B cell (primary cell): ENCODE measurements around the gene TRIM68. TPM values are rescaled to one million over a fixed set of nuclear protein-coding genes. Genes with fewer than 3 reads are reported as not detected.

ENCODE experiments used
- ATAC-seq: fragments of 200-7000 bp; cut with Tn5 transposase; one replicate; pipeline ENCODE4 v1.10.0; 2021; ENCODE audit warnings: low read depth, mild to moderate bottlenecking, moderate number of reproducible peaks, moderate library complexity
- CTCF ChIA-PET: fragments of 350-600 bp; sonication (Branson Sonifier 250); formaldehyde crosslinking; loops from one replicate; lab custom pipeline; 2021; ENCODE audit warnings: antibody characterized with exemption, inconsistent platforms; lab: Charles Lee
- POLR2A ChIA-PET: fragments of 350-600 bp; sonication (Branson Sonifier 250); formaldehyde crosslinking; loops from one replicate; lab custom pipeline; 2021; ENCODE audit warnings: antibody characterized with exemption; lab: Charles Lee
- DNase-seq: peaks from one replicate; pipeline ENCODE4 v3.0.0; 2013
- H2AFZ ChIP-seq: 2 replicates; pipeline ENCODE4 v1.6.1; 2012; ENCODE audit warnings: mild to moderate bottlenecking, low read depth, low read length; ENCODE audit not compliant: insufficient read depth, poor library complexity, severe bottlenecking
- H3K27ac ChIP-seq, 2 donors: 1 replicate in 1 of 2; 2 replicates in 1 of 2; pipeline ENCODE4 v1.5.1; 2012 to 2013; ENCODE audit warnings: low read length in 2 of 2, mild to moderate bottlenecking in 2 of 2, moderate library complexity in 1 of 2
- H3K27me3 ChIP-seq, 4 experiments: fragments of 200-600 bp in 1 of 4; sonication (generic) in 1 of 4; replicated peaks in 1 of 4; 1 replicate in 2 of 4; 2 replicates in 2 of 4; pipeline versions ENCODE4 v1.6.1 to v1.7.0; 2013 to 2016; ENCODE audit warnings: low read length in 3 of 4, mild to moderate bottlenecking in 2 of 4, mixed read lengths in 1 of 4, moderate library complexity in 1 of 4; ENCODE audit not compliant: insufficient read depth in 4 of 4, control insufficient read depth in 3 of 4; ENCODE audit errors: control extremely low read depth in 1 of 4
- H3K36me3 ChIP-seq, 2 experiments: replicated peaks in 1 of 2; 1 replicate in 1 of 2; 2 replicates in 1 of 2; pipeline versions ENCODE4 v1.6.1 to v1.7.1; 2013; ENCODE audit warnings: low read length in 1 of 2; ENCODE audit not compliant: insufficient read depth in 2 of 2, control insufficient read depth in 1 of 2; ENCODE audit errors: control extremely low read depth in 1 of 2, extremely low read depth in 1 of 2
- H3K4me1 ChIP-seq, 2 donors: fragments of 200-600 bp in 1 of 2; sonication (generic) in 1 of 2; 1 replicate in 1 of 2; 2 replicates in 1 of 2; pipeline versions ENCODE4 v1.5.1 to v1.6.1; 2013 to 2017; ENCODE audit warnings: low read length in 2 of 2; ENCODE audit not compliant: control insufficient read depth in 2 of 2, insufficient read depth in 2 of 2
- H3K4me2 ChIP-seq: replicated peaks from 2 replicates; pipeline ENCODE3; 2012; ENCODE audit warnings: mild to moderate bottlenecking, low read depth, low read length; ENCODE audit not compliant: poor library complexity, severe bottlenecking
- H3K4me3 ChIP-seq, 5 experiments: fragments of 200-600 bp in 1 of 5; sonication (generic) in 1 of 5; 1 replicate in 3 of 5; 2 replicates in 2 of 5; pipeline versions ENCODE4 v1.5.1 to v1.7.0; 2011 to 2016; ENCODE audit warnings: low read length in 4 of 5, mild to moderate bottlenecking in 4 of 5, low read depth in 2 of 5, control low read depth in 1 of 5, moderate library complexity in 1 of 5; ENCODE audit not compliant: insufficient read depth in 1 of 5; ENCODE audit errors: control extremely low read depth in 1 of 5, extremely low read depth in 1 of 5
- H3K79me2 ChIP-seq: fragments of 200-600 bp; sonication (generic); one replicate; pipeline ENCODE4 v1.6.0; 2016; ENCODE audit warnings: low read length; ENCODE audit not compliant: control insufficient read depth, insufficient read depth
- H3K9ac ChIP-seq: fragments of 200-600 bp; sonication (generic); 2 replicates; pipeline ENCODE4 v1.6.1; 2017; ENCODE audit warnings: mild to moderate bottlenecking, low read length, moderate library complexity
- H3K9me3 ChIP-seq, 3 donors: one replicate each; pipeline versions ENCODE4 v1.6.1 to v1.7.1; 2013; ENCODE audit warnings: low read length in 2 of 3; ENCODE audit not compliant: control insufficient read depth in 2 of 3, insufficient read depth in 1 of 3; ENCODE audit errors: control extremely low read depth in 1 of 3
- H4K20me1 ChIP-seq: 2 replicates; pipeline ENCODE4 v1.6.0; 2012; ENCODE audit warnings: mild to moderate bottlenecking, low read length; ENCODE audit not compliant: insufficient read depth, control insufficient read depth, poor library complexity, severe bottlenecking
- H3K27ac Mint-ChIP-seq: one replicate; pipeline ENCODE4 v1.8.0; 2021; ENCODE audit warnings: mixed read lengths
- H3K27me3 Mint-ChIP-seq: one replicate; pipeline ENCODE4 v1.8.0; 2021; ENCODE audit warnings: mixed read lengths
- H3K4me1 Mint-ChIP-seq: one replicate; pipeline ENCODE4 v1.8.0; 2021; ENCODE audit warnings: mixed read lengths
- H3K4me3 Mint-ChIP-seq: one replicate; pipeline ENCODE4 v1.8.0; 2021; ENCODE audit warnings: mixed read lengths
- H3K9me3 Mint-ChIP-seq: one replicate; pipeline ENCODE4 v1.8.0; 2022; ENCODE audit warnings: mixed read lengths; ENCODE audit not compliant: insufficient read depth
- EZH2 ChIP-seq: IDR thresholded peaks from 2 replicates; pipeline ENCODE4 v1.6.1; 2012; ENCODE audit warnings: borderline replicate concordance, low read depth, mild to moderate bottlenecking, moderate library complexity, low read length; ENCODE audit not compliant: insufficient read depth, poor library complexity, severe bottlenecking
- WGBS: methylation state at CpG from one replicate; pipeline ENCODE4 v1.1.5; 2013; ENCODE audit warnings: missing lambda C conversion rate; ENCODE audit not compliant: insufficient coverage; 5-methylcytosine and 5-hydroxymethylcytosine counted together
- intact Hi-C: fragments of 100-400 bp; cut with micrococcal nuclease; formaldehyde crosslinking; loops from one replicate; pipeline ENCODE4 v1.10.0; 2022
- polyA plus RNA-seq: library from polyadenylated mRNA; depleted of rRNA; stranded (reverse); fragments of >200 nt; gene quantifications from 2 replicates; pipeline ENCODE4 v1.2.3, GENCODE V29; 2012
- total RNA-seq, 2 donors: library from RNA; stranded (reverse); fragments of 120-200 nt in 1 of 2; gene quantifications; 1 replicate in 1 of 2; 2 replicates in 1 of 2; pipeline versions ENCODE4 v1.2.3 to v1.2.4, GENCODE V29; 2013 to 2022
- TF ChIP-seq, protein P1 (sequence below): fragments of 200-600 bp; IDR thresholded peaks from one replicate; pipeline ENCODE4 v1.8.0; 2022; ENCODE audit warnings: antibody characterized with exemption, mild to moderate bottlenecking

TRIM68 gene
- total and polyA plus RNA-seq, 2 donors (not counting 1 experiment from before 2014, with no cell fraction given), result 7.6 to 21.7 TPM

DNA sequence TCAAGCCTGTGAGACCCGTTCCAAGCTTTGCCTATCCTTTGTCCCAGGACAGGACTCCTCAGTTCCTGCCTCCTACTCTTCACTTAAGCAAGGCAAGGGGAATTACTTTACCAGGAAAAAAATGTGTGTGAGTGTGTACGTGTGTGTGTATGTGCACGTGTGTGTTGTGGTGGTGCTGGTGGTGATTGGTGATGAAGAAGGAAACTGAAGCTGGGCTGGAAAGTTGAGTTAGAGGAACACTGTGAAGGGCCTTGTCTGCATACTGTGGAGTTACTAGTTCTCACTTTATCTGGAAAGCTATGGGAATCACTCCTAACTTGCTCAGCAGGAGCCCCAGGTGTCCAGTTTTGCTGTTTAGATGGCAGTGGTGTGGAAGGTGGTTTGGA is 29.6 kb upstream of the TRIM68 start:
- CTCF ChIA-PET, result interaction anchor here (0.5 to 3.1 kb wide), 18 partner anchors 8 to 1716 kb away, joined by 3 to 24 read pairs (median 5); partner anchors contain the start of gene OR52N2

More for the DNA sequence above, 29.6 kb upstream of the TRIM68 start:
- Histone ChIP-seq H3K79me2 (no peaks in the 10 kb centered on the region), H2AFZ (no peak overlapping the region), H3K4me2 (no peak overlapping the region), H3K4me1 (peaks cover 0 to 3% of the 10 kb centered on the region in 2 donors), H3K9ac (no peak overlapping the region), H3K4me3 (no peak overlapping the region), H3K9me3 (peaks cover 0 to 5% (median 0%) of the 10 kb centered on the region in 3 donors), H3K36me3 (no peaks in the 10 kb centered on the region), H4K20me1 (no peaks in the 10 kb centered on the region), H3K27ac (no peak overlapping the region), H3K27me3 (peaks cover 0 to 10% (median 5%) of the 10 kb centered on the region in 4 experiments)
- H3K27me3 Mint-ChIP-seq, result peaks cover 17% of the 10 kb centered on the region
- no peaks in the 10 kb centered on the region for H3K4me1 Mint-ChIP-seq
- ATAC-seq (no peak), DNase-seq (no peak)
- intact Hi-C loops, result loop anchor here (2.0 to 5.0 kb wide), 2 partner anchors 1253 to 1715 kb away; no protein-coding TSS in a partner anchor
- POLR2A ChIA-PET, result no interaction called here
- TF ChIP-seq, protein P1, sequence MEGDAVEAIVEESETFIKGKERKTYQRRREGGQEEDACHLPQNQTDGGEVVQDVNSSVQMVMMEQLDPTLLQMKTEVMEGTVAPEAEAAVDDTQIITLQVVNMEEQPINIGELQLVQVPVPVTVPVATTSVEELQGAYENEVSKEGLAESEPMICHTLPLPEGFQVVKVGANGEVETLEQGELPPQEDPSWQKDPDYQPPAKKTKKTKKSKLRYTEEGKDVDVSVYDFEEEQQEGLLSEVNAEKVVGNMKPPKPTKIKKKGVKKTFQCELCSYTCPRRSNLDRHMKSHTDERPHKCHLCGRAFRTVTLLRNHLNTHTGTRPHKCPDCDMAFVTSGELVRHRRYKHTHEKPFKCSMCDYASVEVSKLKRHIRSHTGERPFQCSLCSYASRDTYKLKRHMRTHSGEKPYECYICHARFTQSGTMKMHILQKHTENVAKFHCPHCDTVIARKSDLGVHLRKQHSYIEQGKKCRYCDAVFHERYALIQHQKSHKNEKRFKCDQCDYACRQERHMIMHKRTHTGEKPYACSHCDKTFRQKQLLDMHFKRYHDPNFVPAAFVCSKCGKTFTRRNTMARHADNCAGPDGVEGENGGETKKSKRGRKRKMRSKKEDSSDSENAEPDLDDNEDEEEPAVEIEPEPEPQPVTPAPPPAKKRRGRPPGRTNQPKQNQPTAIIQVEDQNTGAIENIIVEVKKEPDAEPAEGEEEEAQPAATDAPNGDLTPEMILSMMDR, result no peak
- TF ChIP-seq EZH2, result no peak
- no peaks in the 10 kb centered on the region for H3K9me3 Mint-ChIP-seq
- WGBS, result 73% methylated on average over 2 of the region's 3 CpGs
- no peak overlapping the region for H3K4me3 Mint-ChIP-seq
- H3K27ac Mint-ChIP-seq, result no peak overlapping the region
